Measurements from ENCODE around the gene DKK3.

DKK3 gene

DNA sequence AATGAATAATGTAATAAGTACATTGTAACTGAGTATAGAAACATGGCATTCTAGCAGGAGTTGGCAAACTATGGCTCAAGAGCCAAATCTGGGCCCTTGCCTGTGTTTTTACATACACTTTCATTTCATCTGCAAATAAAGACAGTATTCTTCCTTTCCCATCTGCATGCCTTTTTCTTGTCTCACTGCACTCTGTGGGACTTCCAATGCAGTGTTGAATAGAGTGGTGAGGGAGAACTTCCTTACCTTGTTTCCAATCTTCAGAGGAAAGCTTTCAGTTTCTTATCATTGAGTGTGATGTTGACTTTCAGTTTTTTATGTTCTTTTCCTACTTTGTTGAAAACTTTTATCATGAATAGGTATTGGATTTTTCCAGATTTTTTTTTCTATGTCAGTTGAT lies 84.6 kb downstream of the DKK3 start:
- Histone ChIP-seq H3K27ac (no peak overlapping the region), H3K4me3 (no peak overlapping the region)
- no peak for DNase-seq (ENCODE audit: low spot score)
- TF ChIP-seq, protein P1, sequence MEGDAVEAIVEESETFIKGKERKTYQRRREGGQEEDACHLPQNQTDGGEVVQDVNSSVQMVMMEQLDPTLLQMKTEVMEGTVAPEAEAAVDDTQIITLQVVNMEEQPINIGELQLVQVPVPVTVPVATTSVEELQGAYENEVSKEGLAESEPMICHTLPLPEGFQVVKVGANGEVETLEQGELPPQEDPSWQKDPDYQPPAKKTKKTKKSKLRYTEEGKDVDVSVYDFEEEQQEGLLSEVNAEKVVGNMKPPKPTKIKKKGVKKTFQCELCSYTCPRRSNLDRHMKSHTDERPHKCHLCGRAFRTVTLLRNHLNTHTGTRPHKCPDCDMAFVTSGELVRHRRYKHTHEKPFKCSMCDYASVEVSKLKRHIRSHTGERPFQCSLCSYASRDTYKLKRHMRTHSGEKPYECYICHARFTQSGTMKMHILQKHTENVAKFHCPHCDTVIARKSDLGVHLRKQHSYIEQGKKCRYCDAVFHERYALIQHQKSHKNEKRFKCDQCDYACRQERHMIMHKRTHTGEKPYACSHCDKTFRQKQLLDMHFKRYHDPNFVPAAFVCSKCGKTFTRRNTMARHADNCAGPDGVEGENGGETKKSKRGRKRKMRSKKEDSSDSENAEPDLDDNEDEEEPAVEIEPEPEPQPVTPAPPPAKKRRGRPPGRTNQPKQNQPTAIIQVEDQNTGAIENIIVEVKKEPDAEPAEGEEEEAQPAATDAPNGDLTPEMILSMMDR (IDR thresholded peaks at IDR 0.05), result no peak

DNA sequence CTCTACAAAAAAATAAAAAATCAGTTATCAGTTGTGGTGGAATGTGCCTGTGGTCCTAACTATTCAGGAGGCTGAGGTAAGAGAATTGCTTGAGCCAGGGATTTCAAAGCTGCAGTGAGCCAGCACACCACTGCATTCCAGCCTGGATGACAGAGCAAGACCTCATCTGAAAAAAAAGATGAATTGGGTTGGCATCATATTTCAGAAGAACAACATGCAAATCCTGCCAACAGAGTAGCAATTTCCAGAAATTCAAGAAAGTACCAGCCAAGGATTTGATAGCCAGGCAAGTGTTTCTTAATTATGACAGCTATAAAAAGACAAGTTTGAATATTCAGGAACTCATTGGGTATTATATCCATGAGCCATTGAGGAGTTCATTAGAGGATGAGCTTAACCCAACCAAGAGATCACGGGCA lies 91.4 kb downstream of the DKK3 start:
- peak overlapping the region; percentile 21 to 49 for H3K27ac ChIP-seq
- DNase-seq (ENCODE audit: low spot score), result no peak
- H3K4me3 ChIP-seq, result no peak overlapping the region
- TF ChIP-seq, protein P1 (IDR thresholded peaks at IDR 0.05), result no peak

DNA sequence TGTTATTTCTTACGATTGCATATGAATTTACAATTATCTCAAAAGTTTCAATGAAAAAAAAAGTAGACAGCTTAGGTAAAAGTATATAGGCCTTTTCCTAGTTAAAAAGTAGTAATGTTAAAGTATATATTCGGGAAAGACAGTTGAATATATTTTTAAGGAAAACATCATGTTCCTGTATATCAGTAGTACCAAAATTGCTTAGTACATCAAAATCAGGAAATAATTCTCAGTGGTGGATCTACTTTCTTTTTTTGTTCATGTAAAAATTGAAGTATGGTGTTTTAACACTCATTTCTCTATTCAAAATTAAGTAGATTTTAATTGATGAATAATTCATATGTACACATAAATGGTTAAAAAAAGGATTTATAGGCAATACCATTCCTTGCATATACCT lies 92.8 kb downstream of the DKK3 start:
- DNase-seq (ENCODE audit: low spot score), result no peak
- no peak overlapping the region for H3K27ac ChIP-seq
- H3K4me3 ChIP-seq, result no peak overlapping the region
- TF ChIP-seq, protein P1 (IDR thresholded peaks at IDR 0.05), result no peak

DNA sequence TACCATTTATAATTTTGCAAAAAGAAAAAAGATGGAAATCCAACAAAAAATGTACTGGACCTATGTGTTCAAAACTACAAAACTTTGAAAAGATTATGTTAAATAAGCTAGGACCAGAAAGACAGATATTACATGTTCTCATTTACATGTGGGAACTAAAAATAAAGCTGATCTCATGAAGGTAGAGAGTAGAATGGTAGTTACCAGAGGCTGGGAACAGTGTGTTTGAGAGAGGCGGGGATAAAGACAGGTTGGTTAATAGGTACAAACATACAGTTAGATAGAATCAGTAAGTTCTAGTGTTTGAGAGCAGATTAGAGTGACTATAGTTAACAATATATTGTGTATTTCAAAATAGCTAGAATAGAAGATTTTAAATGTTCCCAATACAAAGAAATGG lies 95.0 kb downstream of the DKK3 start:
- Histone ChIP-seq H3K27ac (no peak overlapping the region), H3K4me3 (no peak overlapping the region)
- DNase-seq (ENCODE audit: low spot score), result no peak
- TF ChIP-seq, protein P1 (IDR thresholded peaks at IDR 0.05), result no peak
